ENCODE data around the gene DACT2. TPM values are rescaled to one million over a fixed set of nuclear protein-coding genes. Genes with fewer than 3 reads are reported as not detected.

The DACT2 gene
- total RNA-seq, 1 experiment from 2014 or later, result 21.1 TPM

DNA sequence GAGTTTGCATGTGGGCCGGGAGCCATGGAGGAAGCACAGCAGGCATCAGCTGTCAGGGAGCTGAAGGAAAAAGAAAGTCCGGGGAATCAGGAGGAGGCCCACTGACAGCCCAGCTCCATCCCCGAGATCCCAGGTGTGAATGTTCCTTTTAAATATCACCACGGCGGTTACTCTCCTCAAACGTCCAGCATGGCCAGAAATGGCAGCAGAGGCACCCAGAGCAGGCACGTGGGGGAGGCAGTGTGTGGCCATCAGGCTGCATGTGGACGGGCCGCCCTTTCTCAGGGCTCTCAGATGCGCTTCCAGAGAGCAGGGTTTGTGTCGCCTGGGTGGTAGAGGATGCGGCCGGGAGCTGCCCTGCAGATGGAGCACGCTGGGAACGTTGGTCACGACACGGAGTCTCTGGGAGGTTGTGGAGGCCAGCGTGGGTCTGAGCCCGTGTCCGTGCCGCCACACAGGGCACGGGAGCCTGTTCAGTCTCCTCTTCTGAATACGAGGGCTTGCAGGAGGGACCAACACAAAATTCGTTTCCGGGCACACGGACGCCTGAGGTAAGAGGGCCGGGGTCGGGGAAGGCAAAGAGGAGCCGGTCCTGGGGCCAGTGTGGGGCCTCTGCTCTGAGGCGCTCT is 45.3 kb upstream of the DACT2 start:
- Histone ChIP-seq H3K27me3 (replicated peaks; ENCODE audit: control insufficient read depth, insufficient read depth, low read length) (no peaks in the 10 kb centered on the region), H3K36me3 (ENCODE audit: control insufficient read depth, insufficient read depth, low read length) (no peaks in the 10 kb centered on the region), H3K4me1 (peaks cover 1% of the 10 kb centered on the region; the same call in 1 of the 2 replicates), H3K4me3 (ENCODE audit: low read depth, low read length) (no peak overlapping the region), H3K9me3 (no peaks in the 10 kb centered on the region)
- intact Hi-C loops (cut with micrococcal nuclease; ENCODE audit: unreplicated experiment), result no loop called here
- Mint-ChIP-seq H3K4me3 (ENCODE audit: unreplicated experiment) (no peak overlapping the region), H3K27me3 (ENCODE audit: insufficient read depth, unreplicated experiment) (no peaks in the 10 kb centered on the region), H3K27ac (ENCODE audit: unreplicated experiment) (no peak overlapping the region), H3K4me1 (ENCODE audit: low read depth, unreplicated experiment) (no peaks in the 10 kb centered on the region), H3K9me3 (ENCODE audit: unreplicated experiment) (no peaks in the 10 kb centered on the region), H3K36me3 (ENCODE audit: insufficient read depth, unreplicated experiment) (no peaks in the 10 kb centered on the region)
- no TSS peak for BruUV-seq (replicated peaks)
- POLR2A ChIA-PET, result interaction anchor here (0.6 kb wide), 1 partner anchor 17 kb away, joined by 3 read pairs; no protein-coding TSS in a partner anchor
- DNase-seq, result no peak
- TF ChIP-seq, protein P1, sequence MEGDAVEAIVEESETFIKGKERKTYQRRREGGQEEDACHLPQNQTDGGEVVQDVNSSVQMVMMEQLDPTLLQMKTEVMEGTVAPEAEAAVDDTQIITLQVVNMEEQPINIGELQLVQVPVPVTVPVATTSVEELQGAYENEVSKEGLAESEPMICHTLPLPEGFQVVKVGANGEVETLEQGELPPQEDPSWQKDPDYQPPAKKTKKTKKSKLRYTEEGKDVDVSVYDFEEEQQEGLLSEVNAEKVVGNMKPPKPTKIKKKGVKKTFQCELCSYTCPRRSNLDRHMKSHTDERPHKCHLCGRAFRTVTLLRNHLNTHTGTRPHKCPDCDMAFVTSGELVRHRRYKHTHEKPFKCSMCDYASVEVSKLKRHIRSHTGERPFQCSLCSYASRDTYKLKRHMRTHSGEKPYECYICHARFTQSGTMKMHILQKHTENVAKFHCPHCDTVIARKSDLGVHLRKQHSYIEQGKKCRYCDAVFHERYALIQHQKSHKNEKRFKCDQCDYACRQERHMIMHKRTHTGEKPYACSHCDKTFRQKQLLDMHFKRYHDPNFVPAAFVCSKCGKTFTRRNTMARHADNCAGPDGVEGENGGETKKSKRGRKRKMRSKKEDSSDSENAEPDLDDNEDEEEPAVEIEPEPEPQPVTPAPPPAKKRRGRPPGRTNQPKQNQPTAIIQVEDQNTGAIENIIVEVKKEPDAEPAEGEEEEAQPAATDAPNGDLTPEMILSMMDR (IDR thresholded peaks at IDR 0.05; ENCODE audit: insufficient read depth in 1 of 2, low read depth in 1 of 2, low read length in 1 of 2, severe bottlenecking in 1 of 2, unreplicated experiment in 1 of 2), result no peak
- CTCF ChIA-PET, result no interaction called here

DNA sequence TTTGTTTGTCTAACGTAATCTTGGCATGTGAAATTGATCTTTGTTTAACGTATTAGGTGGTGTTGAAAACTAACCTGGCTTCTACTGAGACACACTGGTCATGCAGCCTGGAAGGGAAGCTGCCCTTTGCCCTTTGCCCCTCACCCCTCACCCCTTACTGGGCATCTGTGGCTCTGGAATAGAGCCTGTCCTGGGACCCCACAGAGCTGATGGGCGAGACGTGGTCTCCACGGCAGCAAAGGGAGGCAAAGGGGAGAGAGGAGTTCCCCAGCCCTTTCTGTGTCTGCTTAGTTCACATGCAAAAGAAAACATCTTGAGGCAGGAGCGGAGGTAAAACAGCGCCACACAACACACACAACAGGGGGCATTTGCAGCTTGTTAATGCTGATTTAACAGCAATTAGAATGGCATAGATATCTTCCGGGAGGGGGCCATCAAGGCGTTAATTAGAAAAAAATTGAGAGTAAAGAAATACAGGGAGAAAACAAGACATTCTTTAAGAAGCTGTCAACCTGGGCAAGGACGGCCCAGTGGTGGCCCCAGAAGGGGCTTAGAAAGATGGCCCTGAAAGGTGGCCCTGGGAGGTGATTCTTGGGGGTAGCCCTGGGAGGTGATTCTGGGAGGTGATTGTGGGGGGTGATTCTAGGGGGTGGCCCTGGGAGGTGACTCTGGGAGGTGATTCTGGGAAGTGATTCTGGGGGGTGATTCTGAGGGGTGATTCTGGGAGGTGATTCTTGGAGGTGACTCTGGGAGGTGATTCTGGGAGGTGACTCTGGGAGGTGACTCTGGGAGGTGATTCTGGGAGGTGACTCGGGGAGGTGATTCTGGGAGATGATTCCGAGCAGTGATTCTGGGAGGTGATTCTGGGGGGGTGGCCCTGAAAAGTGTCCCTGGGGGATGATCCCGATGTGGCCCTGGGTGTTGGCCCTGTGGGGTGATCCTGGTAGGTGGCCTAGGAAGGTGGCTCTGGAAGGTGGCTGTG is 44.5 kb upstream of the DACT2 start:
- ChIA-PET POLR2A (no interaction called here), CTCF (interaction anchor here (0.6 kb wide), 1 partner anchor 116 kb away, joined by 17 read pairs; no protein-coding TSS in a partner anchor)
- Histone ChIP-seq H3K4me1 (no peaks in the 10 kb centered on the region), H3K9me3 (no peaks in the 10 kb centered on the region), H3K36me3 (ENCODE audit: control insufficient read depth, insufficient read depth, low read length) (no peaks in the 10 kb centered on the region), H3K4me3 (ENCODE audit: low read depth, low read length) (no peak overlapping the region), H3K27me3 (replicated peaks; ENCODE audit: control insufficient read depth, insufficient read depth, low read length) (no peaks in the 10 kb centered on the region)
- no peak overlapping the region for H3K27ac Mint-ChIP-seq (ENCODE audit: unreplicated experiment)
- no TSS peak for BruUV-seq (replicated peaks)
- H3K9me3 Mint-ChIP-seq (ENCODE audit: unreplicated experiment), result no peaks in the 10 kb centered on the region
- no peak for DNase-seq
- H3K4me1 Mint-ChIP-seq (ENCODE audit: low read depth, unreplicated experiment), result no peaks in the 10 kb centered on the region
- TF ChIP-seq, protein P1 (IDR thresholded peaks at IDR 0.05; ENCODE audit: insufficient read depth in 1 of 2, low read depth in 1 of 2, low read length in 1 of 2, severe bottlenecking in 1 of 2, unreplicated experiment in 1 of 2), result no peak
- H3K27me3 Mint-ChIP-seq (ENCODE audit: insufficient read depth, unreplicated experiment), result no peaks in the 10 kb centered on the region
- no peak overlapping the region for H3K4me3 Mint-ChIP-seq (ENCODE audit: unreplicated experiment)
- no peaks in the 10 kb centered on the region for H3K36me3 Mint-ChIP-seq (ENCODE audit: insufficient read depth, unreplicated experiment)
- intact Hi-C loops (cut with micrococcal nuclease; ENCODE audit: unreplicated experiment), result no loop called here

DNA sequence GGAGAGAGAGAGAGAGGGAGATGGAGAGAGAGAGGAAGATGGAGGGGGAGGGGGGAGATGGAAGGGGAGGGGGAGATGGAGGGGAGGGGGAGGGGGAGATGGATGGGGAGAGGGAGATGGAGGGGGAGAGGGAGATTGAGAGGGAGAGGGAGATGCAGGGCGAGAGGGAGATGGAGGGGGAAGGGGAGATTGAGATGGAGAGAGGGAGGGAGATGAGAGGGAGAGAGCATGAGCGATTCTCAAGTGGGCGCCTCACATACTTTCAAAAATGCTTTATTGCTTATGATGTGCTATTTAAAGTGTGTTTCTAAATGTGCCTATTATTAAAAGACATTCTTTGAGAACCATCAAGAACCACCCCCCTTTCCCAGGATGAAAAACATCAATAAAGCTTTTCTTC is 43.7 kb upstream of the DACT2 start:
- Histone ChIP-seq H3K36me3 (ENCODE audit: control insufficient read depth, insufficient read depth, low read length) (no peaks in the 10 kb centered on the region), H3K9me3 (no peaks in the 10 kb centered on the region), H3K4me3 (ENCODE audit: low read depth, low read length) (no peak overlapping the region), H3K27me3 (replicated peaks; ENCODE audit: control insufficient read depth, insufficient read depth, low read length) (no peaks in the 10 kb centered on the region), H3K4me1 (no peaks in the 10 kb centered on the region)
- intact Hi-C loops (cut with micrococcal nuclease; ENCODE audit: unreplicated experiment), result no loop called here
- Mint-ChIP-seq H3K27me3 (ENCODE audit: insufficient read depth, unreplicated experiment) (no peaks in the 10 kb centered on the region), H3K9me3 (ENCODE audit: unreplicated experiment) (no peaks in the 10 kb centered on the region), H3K4me3 (ENCODE audit: unreplicated experiment) (no peak overlapping the region), H3K4me1 (ENCODE audit: low read depth, unreplicated experiment) (no peaks in the 10 kb centered on the region), H3K36me3 (ENCODE audit: insufficient read depth, unreplicated experiment) (no peaks in the 10 kb centered on the region), H3K27ac (ENCODE audit: unreplicated experiment) (no peak overlapping the region)
- DNase-seq, result no peak
- no TSS peak for BruUV-seq (replicated peaks)
- CTCF ChIA-PET, result no interaction called here
- POLR2A ChIA-PET, result no interaction called here
- TF ChIP-seq, protein P1 (IDR thresholded peaks at IDR 0.05; ENCODE audit: insufficient read depth in 1 of 2, low read depth in 1 of 2, low read length in 1 of 2, severe bottlenecking in 1 of 2, unreplicated experiment in 1 of 2), result no peak

Data from Caco-2 (cell line).